HG02852 (cell line): ENCODE results near the gene RBM7.

Experiments used
- ATAC-seq: cut with Tn5 transposase; IDR thresholded peaks from one replicate; pipeline ENCODE4 v1.9.1; 2021; ENCODE audit warnings: mild to moderate bottlenecking, moderate library complexity; ENCODE audit not compliant: unreplicated experiment

RBM7 gene

GRCh38 chr11:114395736-114396135 is 4.7 kb upstream of the RBM7 start:
- no peak for ATAC-seq

- ATAC-seq, result no peak
These were observed 3.5 kb upstream of the RBM7 start for GRCh38 chr11:114396916-114397315.

- no peak for ATAC-seq
These were observed 3.0 kb upstream of the RBM7 start for GRCh38 chr11:114397349-114397982.

GRCh38 chr11:114398303-114398920 is 2.1 kb upstream of the RBM7 start:
- ATAC-seq, result no peak

- ATAC-seq, result peak; percentile 20
These were observed 813 bp upstream of the RBM7 start for GRCh38 chr11:114399490-114400215.

GRCh38 chr11:114400915-114401223 is 403 bp downstream of the RBM7 start:
- no peak for ATAC-seq

GRCh38 chr11:114401311-114401710 is 845 bp downstream of the RBM7 start:
- no peak for ATAC-seq

- no peak for ATAC-seq
These were observed 12.5 kb downstream of the RBM7 start for GRCh38 chr11:114412946-114413345.

- no peak for ATAC-seq
These were observed 13.5 kb downstream of the RBM7 start for GRCh38 chr11:114413958-114414357.

GRCh38 chr11:114416441-114416961 is 16.0 kb downstream of the RBM7 start:
- no peak for ATAC-seq

GRCh38 chr11:114426280-114426679 is 25.8 kb downstream of the RBM7 start:
- ATAC-seq, result no peak

GRCh38 chr11:114430290-114430689 is 29.8 kb downstream of the RBM7 start:
- ATAC-seq, result no peak

- ATAC-seq, result no peak
These were observed 32.4 kb downstream of the RBM7 start for GRCh38 chr11:114432893-114433292.

- ATAC-seq, result no peak
These were observed 32.9 kb downstream of the RBM7 start for GRCh38 chr11:114433376-114433775.

- no peak for ATAC-seq
These were observed 37.8 kb downstream of the RBM7 start for GRCh38 chr11:114438303-114438702.

GRCh38 chr11:114439229-114440120 is 39.0 kb downstream of the RBM7 start, which contains the start of gene REXO2:
TSS of gene REXO2 (plus strand) at chr11:114439467. CDS start at chr11:114439529, 62 bp downstream.
- ATAC-seq, result peak; percentile 99

GRCh38 chr11:114440121-114440860 is 39.8 kb downstream of the RBM7 start:
- no peak for ATAC-seq

- ATAC-seq, result no peak
These were observed 40.7 kb downstream of the RBM7 start for GRCh38 chr11:114440971-114441763.

GRCh38 chr11:114441921-114442320 is 41.5 kb downstream of the RBM7 start:
- ATAC-seq, result no peak
